GM12865 (cell line): Measurements from ENCODE around the gene SETMAR.
"Not testable (repeated sequence)": the region's sequence is repeated elsewhere in the genome, so short reads cannot be mapped to it uniquely, and the experiment has no call there.

Experiments used
- DNase-seq: peaks from one replicate; pipeline ENCODE4 v3.0.0; 2010; ENCODE audit warnings: low read depth
- H3K4me3 ChIP-seq: 2 replicates; pipeline ENCODE4 v1.5.1; 2011; ENCODE audit warnings: mild to moderate bottlenecking, low read depth, low read length, control low read depth
- TF ChIP-seq, protein P1 (sequence below): IDR thresholded peaks from 2 replicates; pipeline ENCODE4 v1.5.1; 2011; ENCODE audit warnings: low read length, control low read depth, low read depth, inconsistent platforms; ENCODE audit not compliant: insufficient read depth; ENCODE audit errors: missing control alignments

Gene SETMAR

DNA sequence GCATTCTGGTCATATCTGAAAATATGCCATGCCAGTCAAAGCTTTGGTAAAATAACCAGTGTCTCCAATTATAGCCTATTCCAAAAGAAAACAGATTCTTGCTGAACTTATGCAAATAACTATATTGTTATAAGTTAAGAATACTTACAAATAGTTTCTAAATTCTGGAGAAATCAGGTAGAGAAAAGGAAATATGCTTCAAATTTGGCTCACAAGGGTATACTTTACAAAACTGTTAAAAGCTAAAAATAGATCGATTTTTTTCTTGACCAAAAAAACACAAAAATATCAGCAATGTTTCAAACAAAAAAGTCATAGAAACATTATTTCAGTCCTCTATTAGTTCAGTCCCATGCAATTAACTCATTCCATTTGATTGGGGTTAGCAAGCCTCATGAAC, 23.7 kb downstream of the SETMAR start:
- H3K4me3 ChIP-seq, result no peak overlapping the region
- TF ChIP-seq, protein P1, sequence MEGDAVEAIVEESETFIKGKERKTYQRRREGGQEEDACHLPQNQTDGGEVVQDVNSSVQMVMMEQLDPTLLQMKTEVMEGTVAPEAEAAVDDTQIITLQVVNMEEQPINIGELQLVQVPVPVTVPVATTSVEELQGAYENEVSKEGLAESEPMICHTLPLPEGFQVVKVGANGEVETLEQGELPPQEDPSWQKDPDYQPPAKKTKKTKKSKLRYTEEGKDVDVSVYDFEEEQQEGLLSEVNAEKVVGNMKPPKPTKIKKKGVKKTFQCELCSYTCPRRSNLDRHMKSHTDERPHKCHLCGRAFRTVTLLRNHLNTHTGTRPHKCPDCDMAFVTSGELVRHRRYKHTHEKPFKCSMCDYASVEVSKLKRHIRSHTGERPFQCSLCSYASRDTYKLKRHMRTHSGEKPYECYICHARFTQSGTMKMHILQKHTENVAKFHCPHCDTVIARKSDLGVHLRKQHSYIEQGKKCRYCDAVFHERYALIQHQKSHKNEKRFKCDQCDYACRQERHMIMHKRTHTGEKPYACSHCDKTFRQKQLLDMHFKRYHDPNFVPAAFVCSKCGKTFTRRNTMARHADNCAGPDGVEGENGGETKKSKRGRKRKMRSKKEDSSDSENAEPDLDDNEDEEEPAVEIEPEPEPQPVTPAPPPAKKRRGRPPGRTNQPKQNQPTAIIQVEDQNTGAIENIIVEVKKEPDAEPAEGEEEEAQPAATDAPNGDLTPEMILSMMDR, result no peak
- no peak for DNase-seq

DNA sequence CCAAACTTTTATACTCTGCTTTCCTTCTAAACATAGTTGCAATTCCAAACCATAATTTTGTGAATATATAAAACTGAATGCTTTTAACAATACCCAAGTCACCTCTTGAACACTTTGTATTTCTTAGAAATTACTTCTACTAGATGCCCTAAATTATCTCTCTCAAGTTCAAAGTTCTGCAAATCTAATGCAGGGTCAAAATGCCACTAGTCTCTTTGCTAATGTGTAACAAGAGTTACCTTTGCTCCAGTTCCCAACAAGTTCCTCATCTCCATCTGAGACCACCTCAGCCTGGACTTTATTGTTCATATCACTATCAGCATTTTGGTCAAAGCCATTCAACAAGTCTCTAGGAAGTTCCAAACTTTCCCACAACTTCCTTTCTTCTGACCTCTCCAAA, 26.6 kb downstream of the SETMAR start:
- H3K4me3 ChIP-seq, DNase-seq: not testable (repeated sequence)

DNA sequence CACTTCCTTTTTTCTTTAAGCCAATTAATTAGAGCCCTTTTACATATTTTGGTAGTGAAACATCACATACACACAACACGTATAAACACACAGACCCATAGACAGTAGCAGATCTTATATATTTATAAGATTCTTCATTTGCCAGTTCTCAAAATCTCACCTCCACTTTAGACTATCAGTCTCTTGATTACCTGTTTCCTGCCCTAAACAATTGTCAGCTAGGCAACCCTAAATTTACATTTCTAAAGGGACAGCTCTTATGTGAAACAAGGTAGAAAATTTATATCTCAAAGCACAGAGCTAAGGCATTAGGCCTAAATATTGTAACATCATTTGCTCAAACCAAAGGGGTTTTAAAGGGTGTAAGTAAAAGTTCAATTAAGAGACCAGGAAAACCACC, 28.9 kb downstream of the SETMAR start:
- no peak overlapping the region for H3K4me3 ChIP-seq
- TF ChIP-seq, protein P1, result no peak
- DNase-seq, result no peak

DNA sequence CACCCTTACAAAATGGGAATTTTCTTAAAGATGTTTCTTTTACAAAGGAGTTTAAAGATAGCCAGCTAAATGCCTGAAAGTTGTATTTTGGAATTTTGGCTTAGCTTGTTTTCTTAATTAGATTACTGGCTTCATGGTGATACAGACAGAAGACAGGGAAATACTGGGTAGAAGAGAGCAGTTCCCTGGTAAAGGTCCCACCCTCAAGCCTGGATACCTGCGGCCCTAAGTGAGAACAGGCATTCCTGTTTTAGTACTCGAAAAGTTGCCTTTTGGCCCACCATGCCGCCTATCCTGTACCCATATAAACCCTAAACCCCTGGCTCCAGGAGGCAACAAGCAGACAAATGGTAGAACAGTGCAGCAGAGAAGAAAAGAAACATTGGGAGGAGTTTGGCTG, 29.4 kb downstream of the SETMAR start:
- TF ChIP-seq, protein P1, result no peak
- no peak for DNase-seq
- no peak overlapping the region for H3K4me3 ChIP-seq

DNA sequence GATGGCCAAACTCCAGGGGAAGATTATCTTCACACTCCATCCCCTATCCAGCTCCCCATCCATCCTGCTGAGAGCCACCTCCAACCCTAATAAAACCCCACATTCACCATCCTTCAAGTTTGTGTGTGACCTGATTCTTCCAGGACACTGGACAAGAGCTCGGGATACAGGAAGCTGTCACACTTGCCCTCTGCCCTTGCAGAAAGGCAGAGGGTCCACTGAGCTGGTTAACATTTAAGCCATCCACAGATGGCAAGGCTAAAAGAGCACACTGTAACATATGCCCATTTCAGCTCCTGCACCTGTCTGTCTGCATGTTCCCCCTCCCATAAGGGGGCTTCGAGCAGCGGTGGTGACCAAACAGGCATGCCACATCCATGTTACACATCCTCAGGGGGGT, 29.8 kb downstream of the SETMAR start:
- TF ChIP-seq, protein P1, result no peak

DNA sequence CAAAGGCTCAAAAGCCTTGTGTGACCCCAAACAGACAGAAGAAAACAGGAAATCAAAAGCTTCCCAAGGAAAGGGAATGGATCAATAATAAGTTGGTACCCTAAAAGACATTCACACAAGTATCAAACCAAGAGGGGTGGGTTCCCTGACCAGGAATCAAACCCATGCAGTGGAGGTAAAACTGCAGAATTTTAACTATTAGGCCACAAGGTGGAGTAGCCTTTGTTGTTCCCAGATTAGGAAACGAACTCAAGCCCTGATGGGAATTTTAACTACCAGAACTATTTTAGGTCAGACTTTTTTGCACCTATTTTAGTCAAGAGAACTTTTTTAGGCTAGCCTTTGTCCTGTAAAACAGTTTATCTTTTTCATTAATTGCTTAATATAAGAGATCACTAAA, 31.4 kb downstream of the SETMAR start:
- no peak for DNase-seq
- no peak overlapping the region for H3K4me3 ChIP-seq
- TF ChIP-seq, protein P1, result peak; percentile 6

More for the DNA sequence above, 29.8 kb downstream of the SETMAR start:
- H3K4me3 ChIP-seq, result no peak overlapping the region
- DNase-seq, result no peak

DNA sequence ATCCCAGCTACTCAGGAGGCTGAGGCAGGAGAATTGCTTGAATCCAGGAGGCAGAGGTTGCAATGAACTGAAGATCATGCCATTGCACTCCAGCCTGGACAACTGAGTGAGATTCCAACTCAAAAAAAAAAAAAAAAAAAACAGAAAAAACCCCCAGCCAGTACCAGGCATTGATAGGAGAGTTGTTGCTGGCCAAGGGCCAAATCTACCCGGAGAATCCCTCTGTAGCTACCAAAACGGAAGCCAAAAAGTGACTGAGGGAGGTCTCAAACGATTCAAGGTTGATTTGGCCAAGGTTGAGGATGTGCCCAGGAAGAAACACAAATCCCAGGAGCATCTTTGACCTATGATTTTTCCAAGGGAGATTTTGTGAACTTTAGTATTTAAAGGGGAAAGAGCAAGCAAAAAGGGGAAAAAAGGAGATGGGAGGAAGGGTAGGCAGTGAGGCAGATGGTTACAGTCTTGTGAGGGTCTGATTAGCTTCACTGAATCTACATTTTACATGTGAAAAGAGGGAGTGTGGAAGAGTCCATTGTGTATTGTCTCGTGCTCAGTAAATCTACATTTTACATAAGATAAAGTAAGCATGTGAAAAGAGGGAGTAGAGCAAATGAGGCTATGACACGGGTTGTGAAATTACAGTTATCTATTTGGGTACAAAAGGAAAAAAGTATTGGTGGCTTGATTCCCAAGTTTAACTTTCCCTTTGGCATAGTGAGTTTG, 32.8 kb downstream of the SETMAR start:
- no peak overlapping the region for H3K4me3 ChIP-seq
- DNase-seq, result no peak
- TF ChIP-seq, protein P1, result no peak
